ENCODE measurements around the gene PHTF2. TPM values are rescaled to one million over a fixed set of nuclear protein-coding genes. Genes with fewer than 3 reads are reported as not detected.
"Not testable (repeated sequence)": the region's sequence is repeated elsewhere in the genome, so short reads cannot be mapped to it uniquely, and the experiment has no call there.

PHTF2 gene
- total and polyA plus RNA-seq, 10 of the 15 experiments (the other 5 are each of a cell fraction or from before 2014, with no cell fraction given) = 12.9 to 41.8 (median 27.0) TPM

GRCh38 chr7:77867537-77867865 lies 68.9 kb downstream of the PHTF2 start:
- FAIRE-seq (no peak), DNase-seq (ENCODE audit: low read depth, low spot score) (no peak), ATAC-seq (no peak)
- in situ Hi-C loops (cut with MboI) (no loop called here), intact Hi-C loops (cut with micrococcal nuclease; ENCODE audit: unreplicated experiment) (no loop called here)
- CTCF ChIA-PET = interaction anchor here (0.8 to 1.3 kb wide), 3 partner anchors 14 to 210 kb away, joined by 3 to 4 read pairs (median 3); no protein-coding TSS in a partner anchor
- Histone ChIP-seq H4K20me1 (ENCODE audit: control insufficient read depth, insufficient read depth) (no peaks in the 10 kb centered on the region), H3K9ac (ENCODE audit: control insufficient read depth, insufficient read depth, low read length) (no peak overlapping the region), H3K4me3 (no peak overlapping the region), H3K27ac (ENCODE audit: control insufficient read depth, insufficient read depth) (no peak overlapping the region), H3K36me3 (ENCODE audit: control insufficient read depth in 2 of 2, insufficient read depth in 2 of 2, low read length in 1 of 2) (no peaks in the 10 kb centered on the region), H3K79me2 (ENCODE audit: control insufficient read depth, insufficient read depth, low read length) (peaks cover 2% of the 10 kb centered on the region), H3K4me2 (ENCODE audit: control insufficient read depth, insufficient read depth) (no peak overlapping the region), H3K27me3 (replicated peaks in 1 of 2; ENCODE audit: control insufficient read depth in 2 of 2, insufficient read depth in 2 of 2, low read length in 1 of 2) (no peaks in the 10 kb centered on the region), H3K4me1 (ENCODE audit: control insufficient read depth, insufficient read depth, low read length) (no peaks in the 10 kb centered on the region), H3K9me3 (replicated peaks; ENCODE audit: control insufficient read depth, insufficient read depth, low read length) (no peaks in the 10 kb centered on the region), H2AFZ (ENCODE audit: control insufficient read depth, low read depth, low read length) (no peak overlapping the region)
- TF ChIP-seq RFX5 (IDR thresholded peaks at IDR 0.05; ENCODE audit: low read depth, low read length) (no peak), USF1 (IDR thresholded peaks at IDR 0.05; ENCODE audit: borderline replicate concordance, extremely low read length, insufficient read depth, low read depth, low read length) (no peak), HSF1 (IDR thresholded peaks at IDR 0.05; ENCODE audit: low read depth, low read length) (no peak), NR2C2 (IDR thresholded peaks at IDR 0.05; ENCODE audit: borderline replicate concordance, control insufficient read depth, insufficient read length, low read depth) (no peak), GATAD2B (conservative IDR thresholded peaks at IDR 0.05; ENCODE audit: low read depth) (no peak), DPF2 (IDR thresholded peaks at IDR 0.05) (no peak), TCF3 (IDR thresholded peaks at IDR 0.05; ENCODE audit: borderline replicate concordance, insufficient read depth, low read depth, low read length) (no peak), IKZF2 (IDR thresholded peaks at IDR 0.05) (no peak)
- POLR2A ChIA-PET = interaction anchor here (0.6 kb wide), 1 partner anchor 11 kb away, joined by 9 read pairs; no protein-coding TSS in a partner anchor
- no TSS peak for BruUV-seq (replicated peaks)
- SMC1A ChIA-PET (ENCODE audit: uncharacterized antibody, unreplicated experiment) = interaction anchor here (1.3 to 1.8 kb wide), 3 partner anchors 16 to 39 kb away, joined by 3 to 6 read pairs (median 4); no protein-coding TSS in a partner anchor
- 100% methylated on average over 1 of the region's 1 CpG for WGBS (ENCODE audit: insufficient coverage, insufficient replicate concordance, low lambda C conversion rate, missing lambda C conversion rate)
- RAD21 ChIA-PET (ENCODE audit: unreplicated experiment) = interaction anchor here (1.2 to 1.9 kb wide), 2 partner anchors 11 to 39 kb away, joined by 4 to 6 read pairs; no protein-coding TSS in a partner anchor

GRCh38 chr7:77872256-77872655 lies 73.7 kb downstream of the PHTF2 start:
- H3K27me3 ChIP-seq (replicated peaks in 1 of 2; ENCODE audit: control insufficient read depth in 2 of 2, insufficient read depth in 2 of 2, low read length in 1 of 2); CTCF ChIA-PET; in situ Hi-C loops (cut with MboI); H3K4me3 ChIP-seq; POLR2A ChIA-PET; H3K79me2 ChIP-seq (ENCODE audit: control insufficient read depth, insufficient read depth, low read length); FAIRE-seq; H3K9me3 ChIP-seq (replicated peaks; ENCODE audit: control insufficient read depth, insufficient read depth, low read length); H3K36me3 ChIP-seq (ENCODE audit: control insufficient read depth in 2 of 2, insufficient read depth in 2 of 2, low read length in 1 of 2); ATAC-seq; H3K9ac ChIP-seq (ENCODE audit: control insufficient read depth, insufficient read depth, low read length); H3K4me1 ChIP-seq (ENCODE audit: control insufficient read depth, insufficient read depth, low read length); intact Hi-C loops (cut with micrococcal nuclease; ENCODE audit: unreplicated experiment); H4K20me1 ChIP-seq (ENCODE audit: control insufficient read depth, insufficient read depth); H3K27ac ChIP-seq (ENCODE audit: control insufficient read depth, insufficient read depth); DNase-seq (ENCODE audit: low read depth, low spot score); RAD21 ChIA-PET (ENCODE audit: unreplicated experiment); H3K4me2 ChIP-seq (ENCODE audit: control insufficient read depth, insufficient read depth); H2AFZ ChIP-seq (ENCODE audit: control insufficient read depth, low read depth, low read length); BruUV-seq (replicated peaks); SMC1A ChIA-PET (ENCODE audit: uncharacterized antibody, unreplicated experiment): not testable (repeated sequence)
- WGBS (ENCODE audit: insufficient coverage, insufficient replicate concordance, low lambda C conversion rate, missing lambda C conversion rate) = 100% methylated on average over 1 of the region's 1 CpG
